ENCODE results near the gene ADAM10.

- no peak for TF ChIP-seq CTCF (optimal IDR thresholded peaks at IDR 0.05 in 1 of 3, IDR thresholded peaks at IDR 0.05 in 1 of 3, conservative IDR thresholded peaks at IDR 0.05 in 1 of 3; ENCODE audit: extremely low read depth in 1 of 3, insufficient read depth in 2 of 3, low read length in 3 of 3)
- no peak for TF ChIP-seq EZH2 (IDR thresholded peaks at IDR 0.05; ENCODE audit: low read length)
These were observed 140.8 kb downstream of the ADAM10 start for GRCh38 chr15:58608711-58609110.
